OCI-LY7 (cell line): ENCODE data around the gene DCAF7. TPM values are rescaled to one million over a fixed set of nuclear protein-coding genes. Genes with fewer than 3 reads are reported as not detected.

ENCODE experiments used
- BruUV-seq: library from RNA; stranded (reverse); fragments of 400-500 nt; replicated peaks from 2 replicates; lab custom pipeline; 2021; lab: Mats Ljungman, UMichigan
- CTCF ChIA-PET: fragments of 300-600 bp; sonication (Branson Sonifier 250); formaldehyde crosslinking; loops from one replicate; lab custom pipeline; 2022; ENCODE audit warnings: antibody characterized with exemption; ENCODE audit not compliant: unreplicated experiment; lab: Charles Lee
- POLR2A ChIA-PET: fragments of 300-600 bp; sonication (Branson Sonifier 250); formaldehyde crosslinking; loops from one replicate; lab custom pipeline; 2022; ENCODE audit warnings: antibody characterized with exemption; lab: Charles Lee
- DNase-seq: peaks from one replicate; pipeline ENCODE4 v3.0.0-alpha.2; 2015; ENCODE audit warnings: low spot score
- H2AFZ ChIP-seq: fragments of 200-600 bp; sonication (generic), shearing (Covaris generic); 2 replicates; pipeline ENCODE4 v1.6.1; 2014; ENCODE audit warnings: mild to moderate bottlenecking, antibody characterized with exemption, low read length, moderate library complexity
- H3K27ac ChIP-seq: fragments of 200-600 bp; sonication (generic); 2 replicates; pipeline ENCODE4 v1.5.1; 2014; ENCODE audit warnings: mixed run types, low read depth, mild to moderate bottlenecking, moderate library complexity, low read length, inconsistent platforms; ENCODE audit not compliant: poor library complexity, severe bottlenecking
- H3K36me3 ChIP-seq: fragments of 200-600 bp; sonication (generic); 2 replicates; pipeline ENCODE4 v1.6.1; 2014; ENCODE audit warnings: mild to moderate bottlenecking, antibody characterized with exemption, low read length, moderate library complexity, mixed read lengths; ENCODE audit not compliant: insufficient read depth
- H3K4me1 ChIP-seq: fragments of 200-600 bp; sonication (generic); 2 replicates; pipeline ENCODE4 v1.5.1; 2014; ENCODE audit warnings: mild to moderate bottlenecking, low read length; ENCODE audit not compliant: insufficient read depth, poor library complexity, severe bottlenecking
- H3K4me2 ChIP-seq: fragments of 200-600 bp; sonication (generic); 2 replicates; pipeline ENCODE4 v1.6.1; 2014; ENCODE audit warnings: mild to moderate bottlenecking, low read length
- H3K4me3 ChIP-seq: fragments of 200-600 bp; sonication (generic); 2 replicates; pipeline ENCODE4 v1.5.1; 2014; ENCODE audit warnings: mild to moderate bottlenecking, low read depth, low read length; ENCODE audit not compliant: poor library complexity, severe bottlenecking
- H3K79me2 ChIP-seq: fragments of 200-600 bp; sonication (generic); 2 replicates; pipeline ENCODE4 v1.6.1; 2016; ENCODE audit warnings: low read depth, mild to moderate bottlenecking, low read length, moderate library complexity, mixed read lengths; ENCODE audit not compliant: insufficient read depth
- H3K9me2 ChIP-seq: fragments of 200-600 bp; sonication (generic); 2 replicates; pipeline ENCODE4 v1.6.1; 2016; ENCODE audit warnings: mild to moderate bottlenecking, low read length, mixed read lengths; ENCODE audit not compliant: insufficient read depth
- H3K9me3 ChIP-seq: fragments of 200-600 bp; sonication (generic); 2 replicates; pipeline ENCODE4 v1.6.1; 2014; ENCODE audit warnings: mild to moderate bottlenecking, mixed run types, low read length, mixed read lengths
- H4K20me1 ChIP-seq: fragments of 200-600 bp; sonication (generic); 2 replicates; pipeline ENCODE4 v1.6.1; 2014; ENCODE audit warnings: mild to moderate bottlenecking, antibody characterized with exemption, low read length, moderate library complexity, mixed read lengths; ENCODE audit not compliant: insufficient read depth
- CTCF ChIP-seq: fragments of 200-600 bp; sonication (generic); conservative IDR thresholded peaks from 2 replicates; pipeline ENCODE4 v1.5.1; 2014; ENCODE audit warnings: mild to moderate bottlenecking, antibody characterized with exemption, low read length, moderate library complexity, mixed read lengths
- EZH2phosphoT487 ChIP-seq: fragments of 200-600 bp; sonication (generic); IDR thresholded peaks from 2 replicates; pipeline ENCODE4 v1.6.1; 2018; ENCODE audit warnings: low read depth, borderline replicate concordance, mild to moderate bottlenecking, mixed run types, antibody characterized with exemption, low read length, moderate library complexity, mixed read lengths
- intact Hi-C: fragments of 100-400 bp; cut with micrococcal nuclease; formaldehyde crosslinking; loops from one replicate; pipeline ENCODE4 v1.10.0; 2022; ENCODE audit not compliant: unreplicated experiment
- total RNA-seq, 2 experiments: library from RNA; depleted of rRNA in 1 of 2; stranded (reverse); fragments of >200 nt in 1 of 2; shearing (Covaris generic) in 1 of 2; gene quantifications; 2 replicates each; pipeline ENCODE4 v1.2.3, GENCODE V29; 2014 to 2022

The DCAF7 gene
- total RNA-seq, 2 experiments from 2014 or later: 46.4 to 121 TPM

GRCh38 chr17:63626551-63627180, 76.4 kb downstream of the DCAF7 start:
- ChIA-PET CTCF (no interaction called here), POLR2A (interaction anchor here (0.6 to 1.5 kb wide), 3 partner anchors 22 to 77 kb away, joined by 3 to 5 read pairs (median 5); no protein-coding TSS in a partner anchor)
- intact Hi-C loops: loop anchor here (10.0 kb wide), 1 partner anchor 148 kb away; the partner anchor contains the start of genes CCDC47 and DDX42
- TF ChIP-seq EZH2phosphoT487: no peak
- H3K4me2 ChIP-seq: no peak overlapping the region
- BruUV-seq: no TSS peak
- DNase-seq: no peak
- peaks cover 19% of the 10 kb centered on the region for H3K4me1 ChIP-seq
- no peak overlapping the region for H2AFZ ChIP-seq
- H3K4me3 ChIP-seq: no peak overlapping the region
- peaks cover 22% of the 10 kb centered on the region for H3K79me2 ChIP-seq
- H4K20me1 ChIP-seq: no peaks in the 10 kb centered on the region
- H3K36me3 ChIP-seq: no peaks in the 10 kb centered on the region
- H3K9me2 ChIP-seq: no peaks in the 10 kb centered on the region
- no peaks in the 10 kb centered on the region for H3K9me3 ChIP-seq
- H3K27ac ChIP-seq: no peak overlapping the region

DNA sequence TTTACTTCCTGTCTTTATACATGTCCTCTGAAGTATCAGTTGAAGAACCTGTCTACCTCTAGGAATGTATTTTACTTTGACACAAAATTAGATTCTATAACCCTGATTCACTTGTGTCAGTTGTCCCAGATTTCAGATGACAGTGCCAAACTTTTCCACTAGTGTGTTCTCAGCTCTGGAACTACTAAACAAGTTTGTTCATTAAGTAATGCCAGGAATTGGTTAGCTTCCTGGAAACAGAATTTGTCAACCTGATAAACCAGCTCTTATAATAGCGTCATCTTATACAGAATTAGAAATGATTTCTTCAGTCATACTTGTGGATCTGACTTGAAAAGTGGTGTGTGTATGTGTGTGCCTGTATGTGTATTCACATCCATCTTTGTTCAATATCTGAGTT, 79.3 kb downstream of the DCAF7 start:
- CTCF ChIA-PET: no interaction called here
- no TSS peak for BruUV-seq
- intact Hi-C loops: loop anchor here (10.0 kb wide), 1 partner anchor 145 kb away; the partner anchor contains the start of genes CCDC47 and DDX42

GRCh38 chr17:63631062-63631461, 80.8 kb downstream of the DCAF7 start:
- Histone ChIP-seq H3K9me3 (no peaks in the 10 kb centered on the region), H3K9me2 (no peaks in the 10 kb centered on the region), H3K4me1 (no peaks in the 10 kb centered on the region), H3K36me3 (peaks cover 28% of the 10 kb centered on the region; the same call in 1 of the 2 replicates), H3K4me2 (no peak overlapping the region), H3K4me3 (no peak overlapping the region), H3K79me2 (no peaks in the 10 kb centered on the region), H2AFZ (no peak overlapping the region), H3K27ac (no peak overlapping the region), H4K20me1 (no peaks in the 10 kb centered on the region)
- intact Hi-C loops: no loop called here
- ChIA-PET CTCF (interaction anchor here (0.6 kb wide), 1 partner anchor 12 kb away, joined by 3 read pairs; no protein-coding TSS in a partner anchor), POLR2A (no interaction called here)
- BruUV-seq: no TSS peak
- no peak for DNase-seq
- TF ChIP-seq CTCF (no peak), EZH2phosphoT487 (no peak)

More for the DNA sequence above, 79.3 kb downstream of the DCAF7 start:
- no peak for DNase-seq
- TF ChIP-seq EZH2phosphoT487 (no peak), CTCF (no peak)
- no peaks in the 10 kb centered on the region for H4K20me1 ChIP-seq
- H2AFZ ChIP-seq: no peak overlapping the region
- H3K4me3 ChIP-seq: no peak overlapping the region
- H3K36me3 ChIP-seq: peaks cover 16% of the 10 kb centered on the region; the same call in 1 of the 2 replicates
- H3K4me1 ChIP-seq: peaks cover 5% of the 10 kb centered on the region
- no peak overlapping the region for H3K27ac ChIP-seq
- no peaks in the 10 kb centered on the region for H3K9me3 ChIP-seq
- no peaks in the 10 kb centered on the region for H3K9me2 ChIP-seq
- peaks cover 5% of the 10 kb centered on the region for H3K79me2 ChIP-seq
- POLR2A ChIA-PET: no interaction called here
- no peak overlapping the region for H3K4me2 ChIP-seq
